ENCODE measurements around the gene ZSCAN4.

ZSCAN4 gene

DNA sequence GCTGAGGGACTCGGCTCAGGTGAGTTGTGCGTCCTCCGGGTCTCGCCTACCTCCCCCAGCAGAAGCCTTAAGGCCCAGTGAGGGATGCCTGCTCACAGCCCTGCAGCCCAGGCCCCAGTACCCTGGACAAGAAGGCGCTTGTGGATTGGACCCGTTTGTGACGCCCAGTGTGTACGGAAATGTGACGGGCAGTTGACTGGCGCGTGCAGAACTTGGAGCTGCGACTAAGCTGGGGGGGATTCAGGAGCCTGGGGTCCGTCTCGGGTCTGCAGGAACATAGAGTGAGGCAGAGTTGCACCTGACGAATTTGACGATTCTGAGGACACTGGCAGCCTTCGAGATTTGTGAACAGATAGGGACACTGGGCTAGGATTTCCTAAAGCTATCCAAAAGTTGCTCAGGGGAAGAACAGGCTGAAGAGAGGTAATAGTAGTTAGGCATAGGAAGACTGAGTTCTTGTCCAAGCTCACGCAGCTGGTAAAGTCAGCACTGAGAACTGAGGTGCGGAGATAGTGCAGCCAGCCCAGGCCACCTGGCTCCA lies 13.6 kb downstream of the ZSCAN4 start:
- peak in 2 of 4 experiments; percentile 1 to 3 for DNase-seq

DNA sequence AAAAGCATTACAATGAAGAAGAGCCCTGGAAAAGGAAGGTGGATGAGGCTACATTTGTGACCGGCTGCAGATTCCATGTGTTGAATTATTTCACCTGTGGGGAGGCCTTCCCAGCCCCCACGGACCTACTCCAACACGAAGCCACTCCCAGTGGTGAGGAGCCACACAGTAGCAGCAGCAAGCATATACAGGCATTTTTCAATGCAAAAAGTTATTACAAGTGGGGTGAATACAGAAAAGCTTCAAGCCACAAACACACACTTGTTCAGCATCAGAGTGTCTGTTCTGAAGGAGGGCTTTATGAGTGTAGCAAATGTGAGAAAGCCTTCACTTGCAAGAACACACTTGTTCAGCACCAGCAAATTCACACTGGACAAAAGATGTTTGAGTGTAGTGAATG lies 18.0 kb downstream of the ZSCAN4 start:
- DNase-seq: no peak

DNA sequence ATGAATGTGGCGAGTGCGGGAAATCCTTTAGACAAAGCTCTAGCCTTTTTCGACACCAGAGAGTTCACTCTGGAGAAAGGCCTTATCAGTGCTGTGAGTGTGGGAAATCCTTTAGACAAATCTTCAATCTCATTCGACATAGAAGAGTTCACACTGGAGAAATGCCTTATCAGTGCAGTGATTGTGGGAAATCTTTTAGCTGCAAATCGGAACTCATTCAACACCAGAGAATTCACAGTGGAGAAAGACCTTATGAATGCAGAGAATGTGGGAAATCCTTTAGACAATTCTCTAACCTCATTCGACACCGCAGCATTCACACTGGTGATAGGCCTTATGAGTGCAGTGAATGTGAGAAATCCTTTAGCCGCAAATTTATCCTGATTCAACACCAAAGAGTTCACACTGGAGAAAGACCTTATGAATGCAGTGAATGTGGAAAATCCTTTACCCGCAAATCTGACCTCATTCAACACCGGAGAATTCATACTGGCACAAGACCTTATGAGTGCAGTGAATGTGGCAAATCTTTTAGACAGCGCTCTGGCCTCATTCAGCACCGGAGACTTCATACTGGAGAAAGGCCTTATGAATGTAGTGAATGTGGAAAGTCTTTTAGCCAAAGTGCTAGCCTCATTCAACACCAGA lies 18.8 kb downstream of the ZSCAN4 start:
- DNase-seq: no peak

DNA sequence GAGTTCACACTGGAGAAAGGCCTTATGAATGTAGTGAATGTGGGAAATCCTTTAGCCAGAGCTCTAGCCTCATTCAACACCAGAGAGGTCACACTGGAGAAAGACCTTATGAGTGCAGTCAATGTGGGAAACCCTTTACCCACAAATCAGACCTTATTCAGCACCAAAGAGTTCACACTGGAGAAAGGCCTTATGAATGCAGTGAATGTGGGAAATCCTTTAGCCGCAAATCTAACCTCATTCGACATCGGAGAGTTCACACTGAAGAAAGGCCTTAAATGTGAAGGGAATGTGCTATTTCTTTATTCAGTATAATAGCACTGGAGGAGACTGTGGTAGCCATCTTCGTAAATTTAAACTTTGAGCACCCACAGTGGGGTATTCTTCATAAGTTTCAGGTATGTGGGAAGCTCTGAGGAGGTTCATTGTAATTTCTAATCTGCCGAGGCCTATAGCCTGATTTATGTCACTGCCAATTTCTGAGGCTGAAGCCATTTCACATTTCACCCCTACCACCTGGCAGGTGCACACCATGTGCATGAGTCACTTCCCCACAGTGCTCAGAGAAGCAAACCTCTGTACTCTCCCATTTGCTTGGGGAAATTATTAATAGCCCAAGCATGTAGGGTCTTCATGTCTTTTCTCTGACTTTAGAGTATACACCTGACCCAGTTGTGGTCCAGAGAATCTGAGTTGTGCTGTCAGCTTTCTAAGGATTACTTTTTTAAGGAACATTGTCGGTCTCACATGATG lies 19.5 kb downstream of the ZSCAN4 start:
- DNase-seq: no peak

DNA sequence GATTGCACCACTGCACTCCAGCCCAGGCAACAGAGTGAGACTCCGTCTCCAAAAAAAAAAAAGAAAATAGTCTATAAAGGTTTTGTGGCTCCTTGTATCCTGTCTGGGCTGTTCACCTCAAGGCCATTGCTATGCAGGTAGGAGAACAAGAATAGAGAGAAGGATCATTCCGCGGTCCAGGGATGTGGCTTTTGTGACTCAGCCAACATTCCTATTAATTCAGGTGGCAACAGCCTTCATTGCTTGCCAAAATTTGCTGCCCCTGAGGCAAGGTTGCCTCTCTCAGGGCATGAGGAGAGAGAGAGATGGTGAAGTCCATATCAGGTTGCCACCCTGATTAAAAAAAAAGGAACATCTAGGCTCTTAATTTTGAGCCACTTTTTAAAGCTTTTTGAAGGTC lies 21.0 kb downstream of the ZSCAN4 start:
- DNase-seq: no peak

DNA sequence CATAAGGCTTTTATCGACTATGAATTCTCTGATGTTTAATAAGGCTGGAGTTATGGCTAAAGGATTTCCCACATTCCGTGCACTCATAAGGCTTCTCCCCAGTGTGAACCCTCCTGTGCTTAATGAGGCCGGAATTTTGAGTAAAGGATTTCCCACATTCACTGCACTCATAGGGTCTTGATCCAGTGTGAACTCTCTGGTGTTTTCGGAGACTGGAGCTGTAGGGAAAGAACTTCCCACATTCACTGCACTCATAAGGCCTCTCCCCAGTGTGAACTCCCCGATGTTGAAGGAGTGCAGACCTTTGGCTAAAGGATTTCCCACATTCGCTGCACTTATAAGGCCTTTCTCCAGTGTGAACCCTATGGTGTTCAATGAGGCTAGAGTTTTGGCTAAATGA lies 32.9 kb downstream of the ZSCAN4 start:
- DNase-seq: no peak

DNA sequence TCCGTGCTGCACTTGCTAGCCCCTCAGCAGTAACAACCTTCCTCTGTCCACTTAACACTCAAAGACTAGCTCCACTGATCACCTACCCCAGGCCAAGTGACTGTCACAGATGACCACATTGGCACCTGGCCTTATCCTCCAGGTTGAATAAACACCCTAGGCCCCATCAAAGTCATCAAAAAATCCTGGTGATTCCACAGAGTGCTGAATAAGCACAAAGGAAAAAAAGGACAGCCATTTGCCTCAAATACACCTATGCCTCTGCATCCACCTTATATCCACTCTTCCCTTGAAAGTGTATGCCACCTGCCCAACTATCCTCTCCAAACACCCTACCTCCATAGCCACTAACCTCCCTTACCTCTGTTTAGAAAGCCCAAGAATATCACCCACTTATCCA lies 37.6 kb downstream of the ZSCAN4 start:
- DNase-seq: no peak

DNA sequence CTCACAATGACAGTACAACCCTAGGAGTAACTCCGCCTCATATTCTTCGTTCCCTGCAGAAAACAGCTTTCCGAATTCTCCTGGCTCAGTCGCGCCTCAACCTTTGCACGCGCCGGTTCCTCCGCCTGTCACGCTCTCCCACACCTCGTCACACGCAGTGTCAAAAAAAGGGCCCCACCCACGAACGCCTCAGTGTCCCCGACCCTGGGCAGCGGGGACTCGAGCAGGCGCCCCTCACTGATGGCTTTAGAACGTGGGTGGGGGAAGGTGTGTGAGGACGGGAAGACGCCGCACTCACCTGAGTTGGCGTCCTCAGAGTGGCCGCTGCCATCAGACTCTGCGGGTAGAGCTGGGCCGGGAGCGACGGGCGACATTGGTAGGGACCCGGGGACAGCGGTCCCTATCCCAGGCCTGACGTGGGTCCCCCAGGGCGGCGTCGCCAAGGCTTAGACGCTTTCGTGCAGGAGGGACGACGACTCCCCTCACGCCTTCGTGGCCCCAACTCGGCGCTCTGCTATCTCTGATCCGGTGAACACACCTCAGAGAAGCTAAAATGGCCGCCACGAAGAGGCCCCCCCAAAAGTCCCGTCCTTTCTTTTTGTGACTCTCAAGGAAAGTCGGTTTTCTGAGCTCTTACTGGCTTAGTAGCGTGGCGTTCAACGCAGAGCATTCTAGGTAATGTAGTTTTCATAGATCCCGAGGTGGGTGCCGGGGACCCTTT lies 40.1 kb downstream of the ZSCAN4 start, which contains the start of gene ZNF154:
Gene ZNF154 (minus strand): TSS at position 564 of the 721 bp plus-strand sequence. CDS start 233 bp downstream, at position 331.
- peak in 2 of 4 experiments; percentile 11 to 16 for DNase-seq

DNA sequence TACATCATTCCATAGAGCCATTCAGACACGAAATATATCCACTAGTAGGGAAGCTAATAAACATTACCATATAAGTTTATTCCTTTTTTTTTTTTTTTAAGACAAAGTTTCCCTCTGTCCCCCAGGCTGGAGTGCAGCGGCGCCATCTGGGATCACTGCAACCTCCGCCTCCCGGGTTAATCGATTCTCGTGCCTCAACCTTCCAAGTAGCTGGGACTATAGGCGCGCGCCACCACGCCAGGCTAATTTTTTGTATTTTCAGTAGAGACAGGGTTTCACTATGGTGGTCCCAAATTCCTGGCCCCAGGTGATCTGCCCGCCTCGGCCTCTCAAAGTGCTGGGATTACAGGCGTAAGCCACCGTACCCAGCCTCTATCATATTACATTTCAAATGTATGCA lies 40.9 kb downstream of the ZSCAN4 start:
- DNase-seq: no peak

DNA sequence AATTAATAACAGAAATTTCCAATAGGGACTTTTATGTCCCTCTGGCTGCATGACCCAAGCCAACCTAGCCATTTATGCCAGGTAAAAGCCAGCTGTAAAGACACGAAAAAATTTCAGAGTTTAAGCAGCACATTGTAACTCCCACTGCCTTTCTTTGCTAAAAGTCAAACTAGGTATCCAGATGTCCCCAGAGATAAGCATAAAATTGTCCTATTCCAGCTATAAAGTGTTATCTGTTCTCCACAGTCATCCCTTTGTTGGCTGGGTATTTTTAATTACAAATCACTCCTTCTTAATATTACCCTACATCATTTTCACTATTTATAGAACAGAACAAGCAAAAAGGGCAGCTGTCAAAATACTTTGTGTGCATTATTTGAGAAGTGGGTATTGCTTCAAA lies 43.5 kb downstream of the ZSCAN4 start:
- no peak for DNase-seq

DNA sequence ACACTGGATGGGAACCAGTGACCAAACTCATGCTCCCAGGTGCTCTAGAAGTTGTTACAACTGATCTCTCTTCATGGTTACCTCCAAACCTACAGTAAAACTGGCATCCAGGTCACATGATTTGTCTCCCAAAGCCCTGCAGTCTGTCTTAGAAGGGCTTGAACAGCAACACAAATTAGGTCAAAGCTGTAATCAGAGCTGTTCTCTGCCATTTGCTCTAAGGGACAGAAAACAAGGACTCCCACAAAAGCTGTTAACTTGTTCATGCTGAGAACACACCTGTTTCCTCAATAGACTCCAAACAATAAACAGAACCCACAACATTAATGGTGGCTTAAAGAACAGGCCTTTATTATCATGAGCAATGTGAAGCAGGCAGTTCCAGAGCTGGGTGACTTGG lies 50.7 kb downstream of the ZSCAN4 start:
- no peak for DNase-seq

DNA sequence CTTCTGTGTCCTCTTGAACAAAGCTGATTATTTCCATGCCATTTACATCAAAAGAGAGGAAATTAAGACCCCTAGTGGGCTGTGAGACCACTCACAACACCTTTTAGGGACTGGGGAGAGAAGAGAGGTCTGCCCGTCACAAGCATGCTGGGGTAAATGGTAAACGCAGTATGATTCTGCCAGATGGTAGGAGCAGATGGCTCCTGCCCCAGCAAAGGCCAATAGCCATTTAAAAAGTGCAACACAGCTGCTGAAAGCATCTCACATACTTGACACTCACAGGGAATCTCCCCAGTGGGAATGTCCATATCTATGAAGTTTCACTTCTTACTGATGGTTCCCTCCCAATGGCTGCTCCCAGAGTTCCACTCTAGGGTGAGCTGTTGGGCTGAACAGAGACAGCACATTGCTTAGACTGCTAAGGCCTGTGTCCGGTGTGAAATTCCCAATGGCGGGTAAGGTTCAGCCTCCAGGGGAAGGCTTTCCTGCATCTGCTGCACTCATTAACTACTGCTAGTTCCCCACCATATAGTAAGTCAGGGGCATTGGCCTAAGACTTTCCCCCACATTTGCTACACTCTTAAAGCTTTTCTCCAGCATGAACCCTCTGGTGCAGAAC lies 51.3 kb downstream of the ZSCAN4 start:
- no peak for DNase-seq

DNA sequence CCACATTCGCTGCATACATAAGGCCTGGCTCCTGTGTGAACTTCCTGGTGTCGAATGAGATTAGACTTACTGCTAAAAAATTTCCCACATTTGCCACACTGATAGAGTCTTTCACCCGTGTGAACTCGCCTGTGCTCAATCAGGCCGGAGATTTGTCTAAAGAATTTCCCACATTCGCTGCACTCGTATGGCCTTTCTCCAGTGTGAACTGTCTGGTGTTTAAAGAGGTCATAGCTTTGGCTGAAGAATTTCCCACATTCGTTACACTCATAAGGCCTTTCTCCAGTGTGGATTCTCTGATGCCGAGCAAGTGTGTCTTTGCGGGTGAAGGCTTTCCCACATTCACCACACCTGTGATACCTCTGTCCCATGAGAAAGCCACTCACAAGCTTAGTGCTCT lies 52.1 kb downstream of the ZSCAN4 start:
- no peak for DNase-seq

All from suppressor macrophage (primary cell).